ENCODE data around the gene GRM7.

The GRM7 gene

GRCh38 chr3:7749931-7750695 lies 889.2 kb downstream of the GRM7 start:
- Mint-ChIP-seq H3K9me3 (no peaks in the 10 kb centered on the region), H3K36me3 (ENCODE audit: low read depth) (no peaks in the 10 kb centered on the region), H3K4me1 (ENCODE audit: low read depth) (peaks cover 4% of the 10 kb centered on the region), H3K4me3 (no peak overlapping the region), H3K27ac (no peak overlapping the region), H3K27me3 (no peaks in the 10 kb centered on the region)

GRCh38 chr3:7752005-7752404 lies 891.1 kb downstream of the GRM7 start:
- Mint-ChIP-seq H3K4me3 (no peak overlapping the region), H3K27me3 (no peaks in the 10 kb centered on the region)

GRCh38 chr3:7754653-7755441 lies 893.9 kb downstream of the GRM7 start:
- Mint-ChIP-seq H3K36me3 (ENCODE audit: low read depth) (no peaks in the 10 kb centered on the region), H3K27ac (no peak overlapping the region), H3K4me3 (no peak overlapping the region), H3K4me1 (ENCODE audit: low read depth) (peaks cover 4% of the 10 kb centered on the region), H3K27me3 (no peaks in the 10 kb centered on the region), H3K9me3 (no peaks in the 10 kb centered on the region)

More at GRCh38 chr3:7752005-7752404, 891.1 kb downstream of the GRM7 start:
- Mint-ChIP-seq H3K27ac (no peak overlapping the region), H3K4me1 (ENCODE audit: low read depth) (peaks cover 4% of the 10 kb centered on the region), H3K36me3 (ENCODE audit: low read depth) (no peaks in the 10 kb centered on the region), H3K9me3 (no peaks in the 10 kb centered on the region)

- H3K36me3 Mint-ChIP-seq (ENCODE audit: low read depth) = no peaks in the 10 kb centered on the region
- H3K4me3 Mint-ChIP-seq = no peak overlapping the region
- no peak overlapping the region for H3K27ac Mint-ChIP-seq
- H3K9me3 Mint-ChIP-seq = no peaks in the 10 kb centered on the region
- H3K4me1 Mint-ChIP-seq (ENCODE audit: low read depth) = no peaks in the 10 kb centered on the region
- H3K27me3 Mint-ChIP-seq = no peaks in the 10 kb centered on the region
Measured at GRCh38 chr3:7759630-7760029, 898.7 kb downstream of the GRM7 start.

- H3K27me3 Mint-ChIP-seq = no peaks in the 10 kb centered on the region
- H3K4me1 Mint-ChIP-seq (ENCODE audit: low read depth) = no peaks in the 10 kb centered on the region
- H3K36me3 Mint-ChIP-seq (ENCODE audit: low read depth) = no peaks in the 10 kb centered on the region
- no peaks in the 10 kb centered on the region for H3K9me3 Mint-ChIP-seq
- no peak overlapping the region for H3K27ac Mint-ChIP-seq
- no peak overlapping the region for H3K4me3 Mint-ChIP-seq
Measured at GRCh38 chr3:7760718-7761117, 899.8 kb downstream of the GRM7 start.

GRCh38 chr3:7764115-7764514 lies 903.2 kb downstream of the GRM7 start:
- H3K36me3 Mint-ChIP-seq (ENCODE audit: low read depth) = no peaks in the 10 kb centered on the region
- H3K27me3 Mint-ChIP-seq = no peaks in the 10 kb centered on the region
- H3K4me3 Mint-ChIP-seq = no peak overlapping the region
- no peaks in the 10 kb centered on the region for H3K4me1 Mint-ChIP-seq (ENCODE audit: low read depth)
- H3K27ac Mint-ChIP-seq = no peak overlapping the region
- peaks cover 9% of the 10 kb centered on the region for H3K9me3 Mint-ChIP-seq

GRCh38 chr3:7766530-7766929 lies 905.6 kb downstream of the GRM7 start:
- H3K9me3 Mint-ChIP-seq = peaks cover 13% of the 10 kb centered on the region
- H3K36me3 Mint-ChIP-seq (ENCODE audit: low read depth) = no peaks in the 10 kb centered on the region
- no peaks in the 10 kb centered on the region for H3K4me1 Mint-ChIP-seq (ENCODE audit: low read depth)
- no peak overlapping the region for H3K4me3 Mint-ChIP-seq
- no peak overlapping the region for H3K27ac Mint-ChIP-seq
- H3K27me3 Mint-ChIP-seq = no peaks in the 10 kb centered on the region

- H3K36me3 Mint-ChIP-seq (ENCODE audit: low read depth) = no peaks in the 10 kb centered on the region
- H3K4me3 Mint-ChIP-seq = no peak overlapping the region
- no peaks in the 10 kb centered on the region for H3K27me3 Mint-ChIP-seq
- H3K4me1 Mint-ChIP-seq (ENCODE audit: low read depth) = no peaks in the 10 kb centered on the region
- H3K27ac Mint-ChIP-seq = no peak overlapping the region
- H3K9me3 Mint-ChIP-seq = no peaks in the 10 kb centered on the region
Measured at GRCh38 chr3:7779331-7779730, 918.4 kb downstream of the GRM7 start.

GRCh38 chr3:7781395-7781794 lies 920.5 kb downstream of the GRM7 start:
- Mint-ChIP-seq H3K4me3 (no peak overlapping the region), H3K27me3 (no peaks in the 10 kb centered on the region), H3K4me1 (ENCODE audit: low read depth) (no peaks in the 10 kb centered on the region), H3K36me3 (ENCODE audit: low read depth) (no peaks in the 10 kb centered on the region), H3K27ac (no peak overlapping the region), H3K9me3 (no peaks in the 10 kb centered on the region)

- Mint-ChIP-seq H3K4me3 (no peak overlapping the region), H3K27ac (no peak overlapping the region), H3K27me3 (no peaks in the 10 kb centered on the region), H3K36me3 (ENCODE audit: low read depth) (no peaks in the 10 kb centered on the region), H3K4me1 (ENCODE audit: low read depth) (no peaks in the 10 kb centered on the region), H3K9me3 (peaks cover 4% of the 10 kb centered on the region)
Measured at GRCh38 chr3:7787871-7788828, 927.2 kb downstream of the GRM7 start.

GRCh38 chr3:7788881-7789280 lies 928.0 kb downstream of the GRM7 start:
- Mint-ChIP-seq H3K27me3 (no peaks in the 10 kb centered on the region), H3K27ac (no peak overlapping the region), H3K4me1 (ENCODE audit: low read depth) (no peaks in the 10 kb centered on the region), H3K4me3 (no peak overlapping the region), H3K9me3 (peaks cover 4% of the 10 kb centered on the region), H3K36me3 (ENCODE audit: low read depth) (no peaks in the 10 kb centered on the region)

GRCh38 chr3:7789324-7789723 lies 928.4 kb downstream of the GRM7 start:
- Mint-ChIP-seq H3K4me1 (ENCODE audit: low read depth) (no peaks in the 10 kb centered on the region), H3K36me3 (ENCODE audit: low read depth) (no peaks in the 10 kb centered on the region), H3K9me3 (peaks cover 4% of the 10 kb centered on the region), H3K27me3 (no peaks in the 10 kb centered on the region), H3K4me3 (no peak overlapping the region), H3K27ac (no peak overlapping the region)

GRCh38 chr3:7790141-7790540 lies 929.2 kb downstream of the GRM7 start:
- H3K4me3 Mint-ChIP-seq = no peak overlapping the region
- no peaks in the 10 kb centered on the region for H3K36me3 Mint-ChIP-seq (ENCODE audit: low read depth)
- no peaks in the 10 kb centered on the region for H3K4me1 Mint-ChIP-seq (ENCODE audit: low read depth)
- H3K9me3 Mint-ChIP-seq = peaks cover 4% of the 10 kb centered on the region
- no peaks in the 10 kb centered on the region for H3K27me3 Mint-ChIP-seq
- H3K27ac Mint-ChIP-seq = no peak overlapping the region
